CD4-positive, alpha-beta T cell treated with Interleukin-4 for 1 hour (primary cell): ENCODE measurements around the gene C5orf58.

Experiments
- DNase-seq, 2 donors: peaks; one replicate each; pipeline ENCODE4 v3.0.0-alpha.2; 2020 to 2022

The C5orf58 gene

GRCh38 chr5:170261528-170262043 lies 28.8 kb downstream of the C5orf58 start:
- DNase-seq: no peak

- DNase-seq: peak; percentile 51 to 75
These were observed 29.6 kb downstream of the C5orf58 start for GRCh38 chr5:170262061-170263045.

GRCh38 chr5:170263906-170264305 lies 31.1 kb downstream of the C5orf58 start:
- DNase-seq: no peak

GRCh38 chr5:170265522-170265921 lies 32.7 kb downstream of the C5orf58 start:
- no peak for DNase-seq

- DNase-seq: peak in 1 of 2 donors; percentile 59
These were observed 34.0 kb downstream of the C5orf58 start for GRCh38 chr5:170266570-170267381.

- peak; percentile 87 to 88 for DNase-seq
These were observed 34.8 kb downstream of the C5orf58 start for GRCh38 chr5:170267431-170268152.

- no peak for DNase-seq
These were observed 35.4 kb downstream of the C5orf58 start for GRCh38 chr5:170268153-170268689.

GRCh38 chr5:170268884-170269283 lies 36.1 kb downstream of the C5orf58 start:
- peak in 1 of 2 donors; percentile 47 for DNase-seq

- peak; percentile 53 to 68 for DNase-seq
These were observed 36.8 kb downstream of the C5orf58 start for GRCh38 chr5:170269579-170269978.

- DNase-seq: peak; percentile 39 to 46
These were observed 37.7 kb downstream of the C5orf58 start for GRCh38 chr5:170270293-170271069.

- DNase-seq: peak; percentile 71 to 73
These were observed 41.4 kb downstream of the C5orf58 start for GRCh38 chr5:170273968-170274710.

- peak; percentile 73 to 82 for DNase-seq
These were observed 42.7 kb downstream of the C5orf58 start for GRCh38 chr5:170275376-170275994.

GRCh38 chr5:170276140-170276539 lies 43.4 kb downstream of the C5orf58 start:
- no peak for DNase-seq

GRCh38 chr5:170277867-170278281 lies 45.1 kb downstream of the C5orf58 start:
- DNase-seq: no peak

GRCh38 chr5:170278611-170279458 lies 46.0 kb downstream of the C5orf58 start:
- peak; percentile 88 to 90 for DNase-seq

- no peak for DNase-seq
These were observed 46.7 kb downstream of the C5orf58 start for GRCh38 chr5:170279459-170279817.

GRCh38 chr5:170280011-170280493 lies 47.3 kb downstream of the C5orf58 start:
- no peak for DNase-seq

GRCh38 chr5:170283296-170283695 lies 50.5 kb downstream of the C5orf58 start:
- no peak for DNase-seq

- no peak for DNase-seq
These were observed 51.4 kb downstream of the C5orf58 start for GRCh38 chr5:170284231-170284630.
